ENCODE data around the gene TMOD1. TPM values are rescaled to one million over a fixed set of nuclear protein-coding genes. Genes with fewer than 3 reads are reported as not detected.

TMOD1 gene
- total and polyA plus RNA-seq, 4 donors = 9.2 to 20.0 (median 14.1) TPM

DNA sequence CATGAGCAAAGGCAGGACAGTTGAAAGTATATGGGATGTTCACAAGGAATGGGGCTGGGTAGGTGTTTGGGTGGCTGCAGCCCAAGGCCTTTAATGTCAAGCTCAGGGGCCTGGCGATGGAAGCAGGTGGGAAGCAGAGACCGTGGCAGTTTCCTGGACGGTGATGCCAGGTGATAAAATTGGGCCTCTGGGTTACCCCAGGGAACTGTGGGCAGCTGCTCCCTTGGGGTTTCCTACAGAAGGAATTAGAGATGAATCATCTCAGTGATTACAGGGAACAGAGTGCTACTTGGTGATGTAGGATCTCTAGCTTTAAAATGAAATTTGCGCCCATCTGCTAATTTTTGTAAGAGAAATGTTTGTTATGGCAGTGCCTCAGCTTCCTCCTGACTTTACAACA is 92.5 kb downstream of the TMOD1 start:
- 94% methylated on average over 4 of the region's 4 CpGs for WGBS
- H3K4me3 ChIP-seq (ENCODE audit: low read depth in 1 of 3, low read length in 3 of 3) = no peak overlapping the region
- H3K9me3 ChIP-seq (ENCODE audit: control insufficient read depth in 4 of 4, low read length in 3 of 4) = no peaks in the 10 kb centered on the region
- no peaks in the 10 kb centered on the region for H3K27me3 ChIP-seq (ENCODE audit: control insufficient read depth in 4 of 4, insufficient read depth in 4 of 4, low read length in 3 of 4)
- TF ChIP-seq FOXA2 (IDR thresholded peaks at IDR 0.05) (no peak), RXRA (IDR thresholded peaks at IDR 0.05) (no peak), TAF1 (conservative IDR thresholded peaks at IDR 0.05) (no peak), ZBTB33 (IDR thresholded peaks at IDR 0.05) (no peak), EGR1 (IDR thresholded peaks at IDR 0.05; ENCODE audit: low read depth in 2 of 2) (no peak), RAD21 (IDR thresholded peaks at IDR 0.05) (no peak), SP1 (IDR thresholded peaks at IDR 0.05) (no peak), FOXA1 (IDR thresholded peaks at IDR 0.05) (no peak), CTCF (IDR thresholded peaks at IDR 0.05; ENCODE audit: low read depth, low read length, missing input control) (no peak)
- TF ChIP-seq, protein P1, sequence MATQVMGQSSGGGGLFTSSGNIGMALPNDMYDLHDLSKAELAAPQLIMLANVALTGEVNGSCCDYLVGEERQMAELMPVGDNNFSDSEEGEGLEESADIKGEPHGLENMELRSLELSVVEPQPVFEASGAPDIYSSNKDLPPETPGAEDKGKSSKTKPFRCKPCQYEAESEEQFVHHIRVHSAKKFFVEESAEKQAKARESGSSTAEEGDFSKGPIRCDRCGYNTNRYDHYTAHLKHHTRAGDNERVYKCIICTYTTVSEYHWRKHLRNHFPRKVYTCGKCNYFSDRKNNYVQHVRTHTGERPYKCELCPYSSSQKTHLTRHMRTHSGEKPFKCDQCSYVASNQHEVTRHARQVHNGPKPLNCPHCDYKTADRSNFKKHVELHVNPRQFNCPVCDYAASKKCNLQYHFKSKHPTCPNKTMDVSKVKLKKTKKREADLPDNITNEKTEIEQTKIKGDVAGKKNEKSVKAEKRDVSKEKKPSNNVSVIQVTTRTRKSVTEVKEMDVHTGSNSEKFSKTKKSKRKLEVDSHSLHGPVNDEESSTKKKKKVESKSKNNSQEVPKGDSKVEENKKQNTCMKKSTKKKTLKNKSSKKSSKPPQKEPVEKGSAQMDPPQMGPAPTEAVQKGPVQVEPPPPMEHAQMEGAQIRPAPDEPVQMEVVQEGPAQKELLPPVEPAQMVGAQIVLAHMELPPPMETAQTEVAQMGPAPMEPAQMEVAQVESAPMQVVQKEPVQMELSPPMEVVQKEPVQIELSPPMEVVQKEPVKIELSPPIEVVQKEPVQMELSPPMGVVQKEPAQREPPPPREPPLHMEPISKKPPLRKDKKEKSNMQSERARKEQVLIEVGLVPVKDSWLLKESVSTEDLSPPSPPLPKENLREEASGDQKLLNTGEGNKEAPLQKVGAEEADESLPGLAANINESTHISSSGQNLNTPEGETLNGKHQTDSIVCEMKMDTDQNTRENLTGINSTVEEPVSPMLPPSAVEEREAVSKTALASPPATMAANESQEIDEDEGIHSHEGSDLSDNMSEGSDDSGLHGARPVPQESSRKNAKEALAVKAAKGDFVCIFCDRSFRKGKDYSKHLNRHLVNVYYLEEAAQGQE (IDR thresholded peaks at IDR 0.05) = no peak
- TF ChIP-seq, protein P2, sequence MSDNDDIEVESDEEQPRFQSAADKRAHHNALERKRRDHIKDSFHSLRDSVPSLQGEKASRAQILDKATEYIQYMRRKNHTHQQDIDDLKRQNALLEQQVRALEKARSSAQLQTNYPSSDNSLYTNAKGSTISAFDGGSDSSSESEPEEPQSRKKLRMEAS (IDR thresholded peaks at IDR 0.05) = no peak
- H3K27ac ChIP-seq (ENCODE audit: low read depth in 1 of 2, low read length in 2 of 2) = no peak overlapping the region
- H3K4me1 ChIP-seq (ENCODE audit: control insufficient read depth in 4 of 4, insufficient read depth in 4 of 4, low read length in 3 of 4) = peaks cover 0 to 4% (median 2%) of the 10 kb centered on the region in 4 donors
- no peak overlapping the region for H3K9ac ChIP-seq (ENCODE audit: low read depth in 1 of 2, low read length in 2 of 2)
- no peaks in the 10 kb centered on the region for H3K36me3 ChIP-seq (ENCODE audit: control insufficient read depth in 4 of 4, insufficient read depth in 3 of 4, low read depth in 1 of 4, low read length in 3 of 4)
- DNase-seq (ENCODE audit: low spot score) = no peak

GRCh38 chr9:97594381-97594921 is 93.0 kb downstream of the TMOD1 start:
- no peak for TF ChIP-seq TAF1 (conservative IDR thresholded peaks at IDR 0.05)
- TF ChIP-seq GABPA (IDR thresholded peaks at IDR 0.05 in 1 of 2, conservative IDR thresholded peaks at IDR 0.05 in 1 of 2) = no peak
- no peak for TF ChIP-seq HNF4G (IDR thresholded peaks at IDR 0.05)
- TF ChIP-seq FOXA2 (IDR thresholded peaks at IDR 0.05) = no peak
- no peak for TF ChIP-seq EGR1 (IDR thresholded peaks at IDR 0.05; ENCODE audit: low read depth in 2 of 2)
- no peak for TF ChIP-seq FOXA1 (IDR thresholded peaks at IDR 0.05)
- no peak for TF ChIP-seq SP1 (IDR thresholded peaks at IDR 0.05)
- TF ChIP-seq, protein P3, sequence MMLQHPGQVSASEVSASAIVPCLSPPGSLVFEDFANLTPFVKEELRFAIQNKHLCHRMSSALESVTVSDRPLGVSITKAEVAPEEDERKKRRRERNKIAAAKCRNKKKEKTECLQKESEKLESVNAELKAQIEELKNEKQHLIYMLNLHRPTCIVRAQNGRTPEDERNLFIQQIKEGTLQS (IDR thresholded peaks at IDR 0.05) = no peak
- no peak for TF ChIP-seq RXRA (IDR thresholded peaks at IDR 0.05)
- TF ChIP-seq, protein P1 (IDR thresholded peaks at IDR 0.05) = no peak
- Histone ChIP-seq H3K27me3 (ENCODE audit: control insufficient read depth in 4 of 4, insufficient read depth in 4 of 4, low read length in 3 of 4) (no peaks in the 10 kb centered on the region), H3K9me3 (ENCODE audit: control insufficient read depth in 4 of 4, low read length in 3 of 4) (no peaks in the 10 kb centered on the region), H3K36me3 (ENCODE audit: control insufficient read depth in 4 of 4, insufficient read depth in 3 of 4, low read depth in 1 of 4, low read length in 3 of 4) (peaks cover 0 to under 1% (median 0%) of the 10 kb centered on the region in 4 donors), H3K4me3 (ENCODE audit: low read depth in 1 of 3, low read length in 3 of 3) (no peak overlapping the region), H3K27ac (ENCODE audit: low read depth in 1 of 2, low read length in 2 of 2) (no peak overlapping the region), H3K9ac (ENCODE audit: low read depth in 1 of 2, low read length in 2 of 2) (no peak overlapping the region), H3K4me1 (ENCODE audit: control insufficient read depth in 4 of 4, insufficient read depth in 4 of 4, low read length in 3 of 4) (peaks cover 0 to 4% (median 2%) of the 10 kb centered on the region in 4 donors)
- no peak for DNase-seq (ENCODE audit: low spot score)
- WGBS = 96% methylated on average over 11 of the region's 11 CpGs
